Endothelial cell of umbilical vein (primary cell): ENCODE data around the gene TUT7. TPM values are rescaled to one million over a fixed set of nuclear protein-coding genes. Genes with fewer than 3 reads are reported as not detected.

Source experiments
- BruUV-seq: library from RNA; stranded (reverse); fragments of 400-500 nt; replicated peaks from 2 replicates; lab custom pipeline; 2021; lab: Mats Ljungman, UMichigan
- CTCF ChIA-PET: fragments of 300-600, 350-600 bp; sonication (Branson Sonifier 250); formaldehyde crosslinking; loops from one replicate; lab custom pipeline; 2021; ENCODE audit warnings: antibody characterized with exemption, inconsistent platforms; lab: Charles Lee
- POLR2A ChIA-PET: fragments of 300-600, 350-600 bp; sonication (Branson Sonifier 250); formaldehyde crosslinking; loops from one replicate; lab custom pipeline; 2021; ENCODE audit warnings: antibody characterized with exemption, inconsistent platforms; lab: Charles Lee
- DNase-seq: peaks from one replicate; pipeline ENCODE4 v3.0.0-alpha.2; 2011; ENCODE audit warnings: low read depth, low spot score
- FAIRE-seq: peaks from 2 replicates; lab custom pipeline; 2011; peaks lifted over from hg19 to GRCh38; lab: Jason Lieb, UNC
- H2AFZ ChIP-seq: 2 replicates; pipeline ENCODE4 v1.6.0; 2012; ENCODE audit warnings: low read depth, low read length, control low read depth, inconsistent platforms
- H3K27ac ChIP-seq: 2 replicates; pipeline ENCODE4 v1.5.1; 2011; ENCODE audit warnings: low read depth, mild to moderate bottlenecking, control low read depth, low read length, moderate library complexity; ENCODE audit not compliant: insufficient read depth
- H3K27me3 ChIP-seq, 2 experiments: 2 replicates each; pipeline versions ENCODE4 v1.6.0 to v1.6.1; 2011; ENCODE audit warnings: low read length in 2 of 2, mixed read lengths in 1 of 2; ENCODE audit not compliant: control insufficient read depth in 2 of 2, insufficient read depth in 2 of 2
- H3K36me3 ChIP-seq, 2 experiments: 2 replicates in 1 of 2; 3 replicates in 1 of 2; pipeline ENCODE4 v1.5.1; 2011; ENCODE audit warnings: low read length in 2 of 2, mild to moderate bottlenecking in 1 of 2, moderate library complexity in 1 of 2; ENCODE audit not compliant: control insufficient read depth in 2 of 2, insufficient read depth in 2 of 2; ENCODE audit errors: extremely low read depth in 1 of 2
- H3K4me1 ChIP-seq: 3 replicates; pipeline ENCODE4 v1.5.1; 2011; ENCODE audit warnings: mild to moderate bottlenecking, low read length; ENCODE audit not compliant: control insufficient read depth, insufficient read depth; ENCODE audit errors: extremely low read depth
- H3K4me2 ChIP-seq: 2 replicates; pipeline ENCODE4 v1.6.1; 2011; ENCODE audit warnings: low read length, control low read depth, mixed read lengths; ENCODE audit not compliant: insufficient read depth
- H3K4me3 ChIP-seq, 3 experiments: fragments of 200-600 bp in 1 of 3; sonication (generic), shearing (Covaris generic) in 1 of 3; replicated peaks in 1 of 3; 2 replicates each; pipeline ENCODE4 v1.5.1; 2011 to 2016; ENCODE audit warnings: control low read depth in 3 of 3, low read length in 3 of 3, mild to moderate bottlenecking in 2 of 3, inconsistent platforms in 1 of 3, low read depth in 1 of 3, moderate library complexity in 1 of 3; ENCODE audit not compliant: insufficient read depth in 1 of 3
- H3K79me2 ChIP-seq: 2 replicates; pipeline ENCODE4 v1.6.0; 2012; ENCODE audit warnings: low read length, inconsistent platforms; ENCODE audit not compliant: control insufficient read depth, insufficient read depth
- H3K9ac ChIP-seq: replicated peaks from 2 replicates; pipeline ENCODE3; 2011; ENCODE audit warnings: low read length, control low read depth; ENCODE audit not compliant: insufficient read depth; ENCODE audit errors: extremely low read depth
- H3K9me1 ChIP-seq: replicated peaks from 3 replicates; pipeline ENCODE4 v1.6.0; 2011; ENCODE audit warnings: mild to moderate bottlenecking, low read length; ENCODE audit not compliant: control insufficient read depth, insufficient read depth; ENCODE audit errors: extremely low read depth
- H3K9me3 ChIP-seq: replicated peaks from 2 replicates; pipeline ENCODE4 v1.5.1; 2012; ENCODE audit warnings: low read length, inconsistent platforms; ENCODE audit not compliant: control insufficient read depth, insufficient read depth
- H4K20me1 ChIP-seq: replicated peaks from 2 replicates; pipeline ENCODE3; 2011; ENCODE audit warnings: mild to moderate bottlenecking, low read length; ENCODE audit not compliant: control insufficient read depth, insufficient read depth; ENCODE audit errors: extremely low read depth
- EZH2 ChIP-seq: IDR thresholded peaks from 2 replicates; pipeline ENCODE4 v1.6.1; 2012; ENCODE audit warnings: borderline replicate concordance, low read depth, mild to moderate bottlenecking, moderate library complexity, low read length, inconsistent platforms; ENCODE audit not compliant: severe bottlenecking
- FOS ChIP-seq: IDR thresholded peaks from 2 replicates; pipeline ENCODE4 v1.6.1; 2011; ENCODE audit warnings: mild to moderate bottlenecking, low read length, moderate library complexity, borderline replicate concordance; ENCODE audit not compliant: insufficient read depth
- GATA2 ChIP-seq: IDR thresholded peaks from 2 replicates; pipeline ENCODE4 v1.7.0; 2011; ENCODE audit warnings: low read depth, mild to moderate bottlenecking, moderate library complexity, mixed read lengths, low read length; ENCODE audit not compliant: insufficient read length, insufficient read depth
- JUN ChIP-seq: IDR thresholded peaks from 2 replicates; pipeline ENCODE4 v1.6.1; 2011; ENCODE audit warnings: borderline replicate concordance, low read depth; ENCODE audit not compliant: insufficient read length, insufficient read depth
- MYC ChIP-seq: IDR thresholded peaks from one replicate; pipeline ENCODE4 v1.6.1; 2011; ENCODE audit warnings: mild to moderate bottlenecking, low read depth, low read length
- POLR2A ChIP-seq: IDR thresholded peaks from 2 replicates; pipeline ENCODE4 v1.6.1; 2012; ENCODE audit warnings: low read depth, mild to moderate bottlenecking, control low read depth, low read length
- POLR2AphosphoS5 ChIP-seq: IDR thresholded peaks from 2 replicates; pipeline ENCODE4 v1.6.1; 2012; ENCODE audit warnings: low read depth, mild to moderate bottlenecking, control low read depth, low read length, moderate library complexity; ENCODE audit not compliant: insufficient read depth
- dilution Hi-C: fragments of 300-500 bp; cut with MboI; formaldehyde crosslinking; loops from one replicate; pipeline ENCODE4 v1.15.0; 2019; ENCODE audit warnings: low sequenced_read_pairs; ENCODE audit not compliant: extremely low pct_ligation_motif_present
- intact Hi-C: fragments of 100-400 bp; cut with micrococcal nuclease; formaldehyde crosslinking; loops from one replicate; pipeline ENCODE4 v1.10.0; 2022
- polyA plus RNA-seq, 4 experiments: library from polyadenylated mRNA; depleted of rRNA in 3 of 4; stranded (reverse) in 3 of 4; unstranded in 1 of 4; fragments of >200 nt; gene quantifications; 2 replicates each; pipeline versions ENCODE4 v1.2.1 to v1.2.3, GENCODE V29; 2011 to 2012; ENCODE audit warnings: missing spikeins in 1 of 4
- total RNA-seq: library from RNA; stranded (reverse); gene quantifications from 2 replicates; pipeline ENCODE4 v1.2.3, GENCODE V29; 2021
- TF ChIP-seq, protein P1 (sequence below): IDR thresholded peaks from 2 replicates; pipeline ENCODE4 v1.6.1; 2011; ENCODE audit not compliant: insufficient read depth, insufficient read length
- TF ChIP-seq, protein P2 (sequence below), 2 donors: IDR thresholded peaks; 1 replicate in 1 of 2; 2 replicates in 1 of 2; pipeline ENCODE4 v1.5.1; 2011; ENCODE audit warnings: low read length in 2 of 2, mild to moderate bottlenecking in 2 of 2, moderate library complexity in 2 of 2, control low read depth in 1 of 2, inconsistent platforms in 1 of 2, low read depth in 1 of 2; ENCODE audit not compliant: insufficient read depth in 1 of 2; ENCODE audit errors: extremely low read depth in 1 of 2

Gene TUT7
- total and polyA plus RNA-seq, 2 donors (not counting 3 experiments of a cell fraction or from before 2014, with no cell fraction given): 5.1 to 19.0 TPM

DNA sequence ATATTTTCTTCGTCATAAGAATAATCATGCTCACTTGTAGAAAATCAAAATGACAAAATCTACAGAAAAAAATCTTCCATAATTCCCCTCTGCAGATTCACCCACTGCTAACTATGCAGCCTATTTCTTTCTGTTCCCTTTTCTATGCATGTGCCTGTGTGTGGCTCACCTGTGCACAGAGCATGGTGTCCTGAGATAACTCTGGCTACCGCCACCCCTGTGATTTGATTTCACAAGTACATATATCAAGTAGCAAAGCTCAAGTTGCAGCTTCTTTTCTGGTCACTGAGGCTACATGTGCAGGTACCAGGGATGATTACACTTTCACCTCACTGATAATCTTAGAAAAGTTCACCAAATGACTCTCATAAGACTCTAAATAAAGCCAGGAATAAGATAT lies 53.5 kb downstream of the TUT7 start:
- intact Hi-C loops: no loop called here
- Histone ChIP-seq H3K27ac (no peak overlapping the region), H3K9me1 (no peaks in the 10 kb centered on the region), H2AFZ (no peak overlapping the region), H3K9ac (no peak overlapping the region), H3K36me3 (peaks cover 19 to 20% of the 10 kb centered on the region in 2 experiments), H3K79me2 (no peaks in the 10 kb centered on the region), H3K4me3 (no peak overlapping the region), H3K4me1 (peaks cover 7% of the 10 kb centered on the region), H3K9me3 (no peaks in the 10 kb centered on the region), H3K27me3 (no peaks in the 10 kb centered on the region), H3K4me2 (no peak overlapping the region), H4K20me1 (no peaks in the 10 kb centered on the region)
- no peak for FAIRE-seq
- dilution Hi-C loops: no loop called here
- no peak for DNase-seq
- no peak for TF ChIP-seq MYC
- TF ChIP-seq, protein P1, sequence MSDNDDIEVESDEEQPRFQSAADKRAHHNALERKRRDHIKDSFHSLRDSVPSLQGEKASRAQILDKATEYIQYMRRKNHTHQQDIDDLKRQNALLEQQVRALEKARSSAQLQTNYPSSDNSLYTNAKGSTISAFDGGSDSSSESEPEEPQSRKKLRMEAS: no peak
- no peak for TF ChIP-seq GATA2
- TF ChIP-seq JUN: no peak
- TF ChIP-seq, protein P2, sequence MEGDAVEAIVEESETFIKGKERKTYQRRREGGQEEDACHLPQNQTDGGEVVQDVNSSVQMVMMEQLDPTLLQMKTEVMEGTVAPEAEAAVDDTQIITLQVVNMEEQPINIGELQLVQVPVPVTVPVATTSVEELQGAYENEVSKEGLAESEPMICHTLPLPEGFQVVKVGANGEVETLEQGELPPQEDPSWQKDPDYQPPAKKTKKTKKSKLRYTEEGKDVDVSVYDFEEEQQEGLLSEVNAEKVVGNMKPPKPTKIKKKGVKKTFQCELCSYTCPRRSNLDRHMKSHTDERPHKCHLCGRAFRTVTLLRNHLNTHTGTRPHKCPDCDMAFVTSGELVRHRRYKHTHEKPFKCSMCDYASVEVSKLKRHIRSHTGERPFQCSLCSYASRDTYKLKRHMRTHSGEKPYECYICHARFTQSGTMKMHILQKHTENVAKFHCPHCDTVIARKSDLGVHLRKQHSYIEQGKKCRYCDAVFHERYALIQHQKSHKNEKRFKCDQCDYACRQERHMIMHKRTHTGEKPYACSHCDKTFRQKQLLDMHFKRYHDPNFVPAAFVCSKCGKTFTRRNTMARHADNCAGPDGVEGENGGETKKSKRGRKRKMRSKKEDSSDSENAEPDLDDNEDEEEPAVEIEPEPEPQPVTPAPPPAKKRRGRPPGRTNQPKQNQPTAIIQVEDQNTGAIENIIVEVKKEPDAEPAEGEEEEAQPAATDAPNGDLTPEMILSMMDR (IDR thresholded peaks at IDR 0.05; ENCODE audit: extremely low read depth in 1 of 2, insufficient read depth in 1 of 2, low read depth in 1 of 2, low read length in 2 of 2): no peak
- TF ChIP-seq POLR2AphosphoS5: no peak
- no peak for TF ChIP-seq EZH2
- TF ChIP-seq FOS: no peak
- no peak for TF ChIP-seq POLR2A
- ChIA-PET CTCF (no interaction called here), POLR2A (no interaction called here)
- BruUV-seq: no TSS peak
